ENCODE results near the gene CYB5D1.
A peak's percentile ranks its signal among the peaks of the same experiment; 100 is the strongest.

Gene CYB5D1

GRCh38 chr17:7839190-7839875 is 18.5 kb upstream of the CYB5D1 start:
- H3K27me3 Mint-ChIP-seq = no peaks in the 10 kb centered on the region
- peaks cover 63% of the 10 kb centered on the region for H3K4me1 Mint-ChIP-seq
- DNase-seq (peak; percentile 60 to 63), ATAC-seq (no peak)
- H3K4me3 Mint-ChIP-seq = peak overlapping the region; percentile 95 to 96
- no peaks in the 10 kb centered on the region for H3K9me3 Mint-ChIP-seq
- H3K27ac Mint-ChIP-seq = peak overlapping the region; percentile 100

- ATAC-seq (peak; percentile 8), DNase-seq (peak; percentile 62 to 74)
- Mint-ChIP-seq H3K9me3 (no peaks in the 10 kb centered on the region), H3K27me3 (no peaks in the 10 kb centered on the region), H3K4me3 (peak overlapping the region; percentile 95 to 96), H3K4me1 (peaks cover 65% of the 10 kb centered on the region), H3K27ac (peak overlapping the region; percentile 100)
Observed at GRCh38 chr17:7839876-7840261, 17.9 kb upstream of the CYB5D1 start.

GRCh38 chr17:7840441-7840840 is 17.4 kb upstream of the CYB5D1 start:
- no peaks in the 10 kb centered on the region for H3K27me3 Mint-ChIP-seq
- DNase-seq (no peak), ATAC-seq (no peak)
- peak overlapping the region; percentile 35 to 56 for H3K27ac Mint-ChIP-seq
- H3K9me3 Mint-ChIP-seq = no peaks in the 10 kb centered on the region
- H3K4me1 Mint-ChIP-seq = peaks cover 70% of the 10 kb centered on the region
- peak overlapping the region; percentile 95 to 96 for H3K4me3 Mint-ChIP-seq

GRCh38 chr17:7840875-7841274 is 16.9 kb upstream of the CYB5D1 start:
- peak overlapping the region; percentile 95 to 96 for H3K4me3 Mint-ChIP-seq
- H3K27ac Mint-ChIP-seq = peak overlapping the region; percentile 82 to 92
- DNase-seq (no peak), ATAC-seq (no peak)
- H3K27me3 Mint-ChIP-seq = no peaks in the 10 kb centered on the region
- H3K4me1 Mint-ChIP-seq = peaks cover 75% of the 10 kb centered on the region
- H3K9me3 Mint-ChIP-seq = no peaks in the 10 kb centered on the region

- H3K27me3 Mint-ChIP-seq = no peaks in the 10 kb centered on the region
- H3K27ac Mint-ChIP-seq = peak overlapping the region; percentile 82 to 98
- DNase-seq = no peak
- no peaks in the 10 kb centered on the region for H3K9me3 Mint-ChIP-seq
- H3K4me1 Mint-ChIP-seq = peaks cover 75% of the 10 kb centered on the region
- peak; percentile 55 for ATAC-seq
- H3K4me3 Mint-ChIP-seq = peak overlapping the region; percentile 95 to 96
Observed at GRCh38 chr17:7841396-7841914, 16.3 kb upstream of the CYB5D1 start.

GRCh38 chr17:7841915-7842379 is 15.9 kb upstream of the CYB5D1 start:
- ATAC-seq = peak; percentile 21
- Mint-ChIP-seq H3K9me3 (no peaks in the 10 kb centered on the region), H3K4me1 (peaks cover 75% of the 10 kb centered on the region), H3K4me3 (peak overlapping the region; percentile 95 to 96), H3K27me3 (no peaks in the 10 kb centered on the region), H3K27ac (peak overlapping the region; percentile 95 to 98)
- DNase-seq = peak; percentile 89

GRCh38 chr17:7842380-7843256 is 15.2 kb upstream of the CYB5D1 start:
- no peaks in the 10 kb centered on the region for H3K9me3 Mint-ChIP-seq
- ATAC-seq = peak; percentile 57
- peak; percentile 95 to 97 for DNase-seq
- peak overlapping the region; percentile 95 to 96 for H3K4me3 Mint-ChIP-seq
- H3K4me1 Mint-ChIP-seq = peaks cover 75% of the 10 kb centered on the region
- H3K27ac Mint-ChIP-seq = peak overlapping the region; percentile 95 to 98
- H3K27me3 Mint-ChIP-seq = no peaks in the 10 kb centered on the region

GRCh38 chr17:7843257-7843535 is 14.6 kb upstream of the CYB5D1 start:
- Mint-ChIP-seq H3K27ac (peak overlapping the region; percentile 95 to 98), H3K9me3 (no peaks in the 10 kb centered on the region), H3K27me3 (no peaks in the 10 kb centered on the region), H3K4me3 (peak overlapping the region; percentile 95 to 96), H3K4me1 (peaks cover 77% of the 10 kb centered on the region)
- peak; percentile 4 for ATAC-seq
- peak; percentile 75 to 76 for DNase-seq

- ATAC-seq = peak; percentile 35
- Mint-ChIP-seq H3K27ac (peak overlapping the region; percentile 95 to 98), H3K27me3 (no peaks in the 10 kb centered on the region), H3K9me3 (no peaks in the 10 kb centered on the region), H3K4me1 (peaks cover 76% of the 10 kb centered on the region), H3K4me3 (peak overlapping the region; percentile 95 to 96)
- DNase-seq = peak; percentile 88 to 90
Observed at GRCh38 chr17:7843536-7844291, 14.1 kb upstream of the CYB5D1 start.

GRCh38 chr17:7844292-7845154 is 13.3 kb upstream of the CYB5D1 start:
- Mint-ChIP-seq H3K4me3 (peak overlapping the region; percentile 95 to 96), H3K4me1 (peaks cover 76% of the 10 kb centered on the region), H3K9me3 (no peaks in the 10 kb centered on the region), H3K27ac (peak overlapping the region; percentile 95 to 98), H3K27me3 (no peaks in the 10 kb centered on the region)
- ATAC-seq (peak; percentile 56), DNase-seq (peak; percentile 82 to 88)

- Mint-ChIP-seq H3K4me3 (peak overlapping the region; percentile 95 to 96), H3K27me3 (no peaks in the 10 kb centered on the region), H3K27ac (peak overlapping the region in 1 of 2 donors; percentile 98), H3K9me3 (no peaks in the 10 kb centered on the region), H3K4me1 (peaks cover 76% of the 10 kb centered on the region)
- ATAC-seq = no peak
- no peak for DNase-seq
Observed at GRCh38 chr17:7845359-7846062, 12.3 kb upstream of the CYB5D1 start.

- Mint-ChIP-seq H3K27me3 (no peaks in the 10 kb centered on the region), H3K4me1 (peaks cover 76% of the 10 kb centered on the region), H3K4me3 (peak overlapping the region; percentile 57 to 68), H3K9me3 (no peaks in the 10 kb centered on the region), H3K27ac (no peak overlapping the region)
- DNase-seq = no peak
- no peak for ATAC-seq
Observed at GRCh38 chr17:7846063-7846735, 11.6 kb upstream of the CYB5D1 start.

GRCh38 chr17:7846765-7847661 is 10.8 kb upstream of the CYB5D1 start:
- peak overlapping the region; percentile 30 to 68 for H3K4me3 Mint-ChIP-seq
- ATAC-seq (no peak), DNase-seq (no peak)
- no peaks in the 10 kb centered on the region for H3K9me3 Mint-ChIP-seq
- H3K27ac Mint-ChIP-seq = peak overlapping the region in 1 of 2 donors; percentile 27
- H3K4me1 Mint-ChIP-seq = peaks cover 79% of the 10 kb centered on the region
- H3K27me3 Mint-ChIP-seq = no peaks in the 10 kb centered on the region
